ENCODE results near the gene SLC27A4.

SLC27A4 gene

DNA sequence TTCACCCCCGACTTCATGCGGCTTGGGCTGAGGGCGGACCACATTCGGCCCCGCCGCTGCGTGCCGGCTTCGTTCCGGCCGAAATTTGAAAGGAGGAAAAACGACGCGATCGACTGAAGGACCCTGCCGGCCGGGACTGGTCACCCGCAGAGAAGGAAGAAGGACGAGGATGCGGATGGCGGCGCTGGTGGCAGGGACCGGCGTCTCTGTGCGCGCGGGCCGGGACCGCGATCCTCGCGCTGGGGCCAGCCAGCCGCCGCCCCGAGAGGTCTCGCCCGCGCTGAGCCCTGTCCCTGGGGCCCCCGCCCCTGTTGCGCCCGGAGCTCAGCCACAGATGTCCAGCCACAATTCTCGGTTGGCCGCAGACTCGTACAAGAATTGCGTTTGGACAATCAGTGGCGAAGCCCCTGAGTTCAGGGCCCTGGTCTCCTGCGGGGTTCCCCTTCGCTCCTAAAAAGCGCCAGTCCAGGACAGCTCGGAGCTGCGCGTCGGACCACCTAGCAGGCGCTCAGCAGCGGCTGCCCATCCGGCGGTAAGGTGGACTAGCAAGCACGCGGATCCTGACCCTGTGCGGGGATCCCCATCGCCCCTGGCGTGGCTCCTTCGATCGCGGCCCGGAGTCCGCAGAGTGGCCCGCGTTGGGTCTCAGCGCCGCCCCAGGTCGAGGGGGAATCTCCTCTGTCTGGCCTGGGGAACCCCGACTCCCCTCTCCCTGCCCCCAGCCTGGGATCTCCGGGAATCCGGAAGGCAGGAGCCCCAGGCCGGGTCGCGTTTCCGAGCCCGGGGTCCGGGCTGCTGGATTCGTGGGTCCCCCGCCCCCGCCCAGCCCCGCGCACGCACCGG lies 52.2 kb downstream of the SLC27A4 start:
- DNase-seq: no peak

GRCh38 chr9:128393145-128393775 lies 52.9 kb downstream of the SLC27A4 start:
- DNase-seq: no peak

DNA sequence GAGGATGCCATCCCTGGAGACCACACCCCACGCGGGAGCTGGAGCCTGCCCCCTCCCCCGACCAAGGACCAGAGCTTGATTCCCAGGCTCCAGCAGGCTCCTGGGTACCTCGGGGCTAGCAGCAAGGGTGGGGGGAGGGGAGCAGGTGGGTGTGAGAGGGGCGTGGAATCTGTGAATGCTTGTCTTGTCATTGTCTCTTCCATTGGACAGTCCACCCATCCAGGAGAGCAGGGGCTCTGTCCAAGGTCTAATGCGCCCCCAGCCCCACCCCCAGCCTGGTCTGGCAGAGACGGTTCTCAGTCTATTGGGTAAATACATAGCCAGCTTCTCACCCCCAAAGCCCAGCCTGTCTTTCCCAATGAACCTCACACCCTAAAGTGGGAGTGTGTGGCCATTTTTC lies 53.6 kb downstream of the SLC27A4 start:
- no peak for DNase-seq

- DNase-seq: no peak
Observed at GRCh38 chr9:128394379-128395168, 54.2 kb downstream of the SLC27A4 start.

- DNase-seq: no peak
Observed at GRCh38 chr9:128396970-128397613, 56.8 kb downstream of the SLC27A4 start.

DNA sequence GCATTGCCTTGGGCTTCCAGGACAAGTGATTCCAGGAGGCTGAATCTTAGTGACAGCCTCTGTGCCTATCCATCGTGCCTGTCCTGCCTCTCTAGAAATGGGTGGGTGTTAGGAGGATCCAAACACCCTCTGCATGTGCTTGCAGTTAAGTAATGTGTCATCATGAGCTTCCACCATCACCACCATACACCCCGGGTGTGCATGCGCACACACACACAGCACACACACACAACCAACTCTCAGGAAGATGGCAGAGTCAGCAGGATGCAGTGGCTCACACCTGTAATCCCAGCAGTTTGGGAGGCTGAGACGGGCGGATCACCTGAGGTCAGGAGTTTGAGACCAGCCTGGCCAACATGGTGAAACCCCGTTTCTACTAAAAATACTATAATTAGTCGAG lies 57.5 kb downstream of the SLC27A4 start:
- no peak for DNase-seq

DNA sequence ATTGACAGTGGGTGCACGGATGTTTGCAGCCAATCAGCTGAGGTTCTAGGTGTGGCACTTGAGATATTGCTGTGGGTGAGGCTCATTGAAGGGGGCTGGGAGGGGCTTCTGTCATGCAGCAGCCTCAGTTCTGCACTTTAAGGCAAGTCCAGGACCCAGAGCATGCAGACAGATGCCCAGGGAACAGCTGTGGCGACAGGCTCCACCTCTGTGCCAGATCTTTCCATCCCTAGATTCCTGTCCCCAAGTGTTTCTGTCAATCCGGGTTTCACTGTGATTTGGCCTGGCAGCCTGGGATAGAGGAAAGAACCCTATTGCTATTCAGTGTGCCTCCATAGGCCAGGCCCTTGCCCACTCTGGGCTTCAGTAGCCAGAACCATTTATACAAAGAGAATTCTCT lies 59.5 kb downstream of the SLC27A4 start:
- DNase-seq: no peak

DNA sequence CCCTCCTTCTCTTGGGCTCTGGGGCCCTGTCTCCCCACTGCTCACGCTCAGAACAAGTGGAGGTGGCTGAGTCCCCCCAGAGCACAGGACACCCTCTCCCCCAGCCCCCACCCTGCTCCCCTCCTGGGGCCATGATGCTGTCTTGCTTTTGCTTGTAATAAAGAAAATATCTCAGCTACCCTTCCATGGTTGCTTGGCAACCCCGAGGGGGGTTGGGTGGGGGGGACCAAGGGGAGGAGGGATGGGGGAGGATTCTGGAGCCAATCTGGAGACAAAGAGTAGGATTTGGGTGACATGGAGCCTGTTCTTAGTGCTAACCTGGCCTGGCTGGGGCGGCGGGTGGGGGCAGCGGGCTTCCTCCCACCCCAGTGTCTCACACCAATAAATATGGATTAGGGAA lies 64.2 kb downstream of the SLC27A4 start:
- DNase-seq: no peak

DNA sequence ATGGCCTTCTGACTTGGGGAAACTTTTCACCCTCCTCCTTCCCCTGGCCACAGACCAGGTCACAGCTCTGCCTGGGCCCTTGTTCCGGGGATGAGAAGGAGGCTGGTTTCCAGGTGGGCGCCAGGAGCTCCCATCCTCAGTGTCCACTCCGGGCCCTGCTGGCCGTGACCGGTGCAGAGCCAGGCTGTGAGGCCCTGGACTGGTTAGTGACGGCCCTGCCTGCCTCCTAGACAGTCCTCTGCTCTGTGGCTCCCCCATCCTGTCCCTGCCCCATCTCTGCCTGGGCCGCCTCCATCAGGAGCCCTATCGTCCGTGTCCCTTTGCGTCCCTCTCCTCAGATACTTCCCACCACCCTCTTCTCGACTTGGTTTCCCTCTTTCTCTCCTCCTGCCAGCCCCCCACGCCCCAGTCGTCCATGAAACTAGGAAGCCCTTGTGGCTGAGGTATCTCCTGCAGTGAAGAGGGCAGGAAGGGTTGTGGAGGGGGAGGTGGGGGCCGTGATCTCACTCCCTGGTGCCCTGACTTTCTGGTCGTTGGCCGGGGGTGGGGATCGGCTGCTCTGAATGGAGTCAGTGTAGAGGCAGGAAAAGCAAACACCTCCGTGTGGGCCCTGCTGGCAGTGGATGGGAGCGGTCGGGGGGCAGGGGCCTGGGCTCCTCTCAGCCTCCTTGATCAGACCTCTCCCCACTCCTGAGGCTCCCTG lies 64.9 kb downstream of the SLC27A4 start:
- DNase-seq: no peak

DNA sequence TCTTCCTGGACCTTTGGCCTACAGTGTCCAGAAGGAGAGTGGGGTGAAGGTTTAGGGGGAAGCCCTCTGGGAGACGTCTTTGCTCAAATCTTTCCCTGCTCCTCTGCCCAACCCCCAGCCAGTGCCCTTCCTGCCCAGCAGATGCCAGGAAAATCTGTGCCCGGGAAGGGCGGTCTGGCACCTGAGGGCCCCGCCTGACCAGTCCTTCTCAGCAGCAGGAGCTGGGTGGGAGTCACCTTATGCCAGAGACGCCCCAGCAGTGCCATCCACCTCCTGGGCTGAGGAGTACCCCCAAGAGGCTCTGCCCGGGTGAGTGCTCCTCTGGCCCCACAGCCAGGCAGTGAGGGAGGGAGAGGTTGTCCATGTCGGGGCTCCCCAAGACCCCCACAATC lies 65.4 kb downstream of the SLC27A4 start:
- no peak for DNase-seq

DNA sequence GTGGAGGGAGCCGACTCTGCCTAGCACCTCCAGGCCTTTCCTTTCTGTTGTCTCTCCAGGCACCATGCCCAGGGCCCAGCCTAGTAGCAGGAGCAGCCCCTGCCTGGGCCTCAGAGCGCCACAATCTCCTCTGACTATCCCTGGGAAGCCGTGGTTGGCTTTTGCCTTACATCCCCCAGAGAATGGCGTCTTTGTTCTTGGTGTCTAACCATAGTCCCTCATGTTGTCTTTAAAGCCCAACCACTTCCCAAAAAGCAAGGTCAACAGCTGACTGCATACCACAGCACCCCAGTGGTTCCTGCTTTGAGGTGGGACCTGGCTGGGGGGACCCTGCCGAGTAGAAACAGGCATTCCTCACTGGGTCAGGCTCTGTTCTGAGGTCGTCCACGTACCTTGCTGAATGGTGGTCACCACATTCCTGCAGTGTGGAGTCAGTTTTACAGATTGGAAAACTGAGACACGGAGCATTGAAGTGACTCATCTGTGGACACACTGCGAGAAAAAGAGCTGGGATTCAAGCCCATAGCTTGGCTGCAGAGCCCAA lies 66.6 kb downstream of the SLC27A4 start:
- no peak for DNase-seq

GRCh38 chr9:128408963-128409431 lies 68.7 kb downstream of the SLC27A4 start:
- no peak for DNase-seq

- DNase-seq: no peak
Observed at GRCh38 chr9:128409450-128409849, 69.1 kb downstream of the SLC27A4 start.

DNA sequence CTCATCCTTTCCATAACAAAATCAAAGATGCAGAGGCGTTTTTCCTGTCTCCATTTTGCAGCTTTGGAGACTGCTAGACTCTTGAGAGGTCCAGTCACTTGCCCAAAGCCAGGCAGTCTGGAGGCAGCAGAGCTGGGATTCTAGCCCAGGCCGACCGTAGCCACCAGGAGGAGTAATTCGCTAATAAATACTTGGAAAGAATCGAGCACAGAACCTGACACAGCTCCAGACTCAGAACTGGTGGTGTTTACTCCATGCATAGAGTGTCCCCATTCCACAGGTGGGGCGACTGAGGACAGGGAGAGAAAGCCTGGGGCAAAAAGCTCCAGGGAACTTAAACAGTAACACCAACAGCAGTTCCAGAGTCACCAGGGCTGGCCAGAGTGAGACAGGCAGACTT lies 69.7 kb downstream of the SLC27A4 start:
- no peak for DNase-seq

Measured in T-helper 9 cell (primary cell).